ENCODE measurements around the gene ZFAND2B.

ZFAND2B gene

DNA sequence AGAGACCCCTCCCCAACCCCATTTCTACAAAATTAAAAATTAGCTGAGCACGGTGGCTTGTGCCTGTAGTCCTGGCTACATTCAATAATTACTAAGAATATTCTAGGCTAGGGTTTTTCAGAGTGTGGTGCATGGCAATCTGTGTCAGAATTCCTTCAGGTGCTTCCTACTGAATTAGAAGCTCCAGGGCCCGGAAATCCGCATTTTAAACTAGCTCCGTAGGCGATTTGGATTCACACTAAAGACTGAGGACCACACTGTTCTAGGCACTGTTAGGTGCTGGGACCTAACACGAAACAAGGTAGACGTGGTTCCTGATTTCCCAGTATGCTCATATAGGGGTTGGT is 628 bp upstream of the ZFAND2B start:
- peaks cover 22% of the 10 kb centered on the region for H3K4me1 ChIP-seq (ENCODE audit: control insufficient read depth, insufficient read depth, low read length)
- peaks cover 19 to 24% of the 10 kb centered on the region in 2 donors for H3K36me3 ChIP-seq (ENCODE audit: control insufficient read depth in 2 of 2, insufficient read depth in 2 of 2, low read length in 2 of 2)
- no peaks in the 10 kb centered on the region for H3K9me3 ChIP-seq (ENCODE audit: control insufficient read depth in 2 of 2, low read length in 2 of 2)
- peak overlapping the region; percentile 93 to 96 for H3K9ac ChIP-seq (ENCODE audit: low read length in 2 of 2)
- peak overlapping the region; percentile 90 to 93 for H3K4me3 ChIP-seq (ENCODE audit: low read length in 2 of 2)
- H3K27me3 ChIP-seq (ENCODE audit: control insufficient read depth in 1 of 2, insufficient read depth in 2 of 2, low read length in 2 of 2) = no peaks in the 10 kb centered on the region
- peak overlapping the region; percentile 92 for H3K27ac ChIP-seq (ENCODE audit: low read length)

DNA sequence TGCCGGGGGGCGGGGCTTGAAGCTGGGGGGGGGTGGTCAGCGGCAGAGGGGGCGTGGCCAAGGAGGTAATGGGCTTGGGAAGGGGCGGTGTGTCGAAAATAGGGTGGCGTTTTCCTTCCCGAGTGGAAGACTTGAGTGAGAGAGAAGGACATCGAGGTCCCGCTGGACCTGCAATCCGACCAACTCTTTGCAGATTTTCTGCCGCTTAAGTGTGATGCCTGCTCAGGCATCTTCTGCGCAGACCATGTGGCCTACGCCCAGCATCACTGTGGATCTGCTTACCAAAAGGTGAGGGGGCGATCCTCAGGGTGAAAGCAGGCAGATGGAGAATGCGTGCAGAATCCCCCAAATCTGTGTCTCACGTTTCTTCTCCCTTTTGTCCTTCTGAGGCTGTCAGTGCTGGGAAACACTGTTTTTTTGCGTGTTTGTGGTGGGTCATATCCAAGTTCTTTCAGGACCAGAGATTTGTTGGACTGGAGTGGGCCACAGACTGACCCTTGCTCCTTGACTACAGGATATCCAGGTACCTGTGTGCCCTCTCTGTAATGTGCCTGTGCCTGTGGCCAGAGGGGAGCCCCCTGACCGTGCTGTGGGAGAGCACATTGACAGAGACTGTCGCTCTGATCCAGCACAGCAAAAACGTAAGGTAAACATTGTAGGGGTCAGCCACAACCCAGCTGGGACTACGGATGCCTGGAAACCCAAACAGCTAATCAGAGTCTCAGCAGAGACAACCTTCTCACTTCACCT is 727 bp downstream of the ZFAND2B start:
- H3K9ac ChIP-seq (ENCODE audit: low read length in 2 of 2) = peak overlapping the region; percentile 55 to 69
- H3K27ac ChIP-seq (ENCODE audit: low read length) = peak overlapping the region; percentile 92
- H3K9me3 ChIP-seq (ENCODE audit: control insufficient read depth in 2 of 2, low read length in 2 of 2) = no peaks in the 10 kb centered on the region
- no peaks in the 10 kb centered on the region for H3K27me3 ChIP-seq (ENCODE audit: control insufficient read depth in 1 of 2, insufficient read depth in 2 of 2, low read length in 2 of 2)
- H3K36me3 ChIP-seq (ENCODE audit: control insufficient read depth in 2 of 2, insufficient read depth in 2 of 2, low read length in 2 of 2) = peaks cover 22 to 28% of the 10 kb centered on the region in 2 donors
- H3K4me1 ChIP-seq (ENCODE audit: control insufficient read depth, insufficient read depth, low read length) = peaks cover 22% of the 10 kb centered on the region
- H3K4me3 ChIP-seq (ENCODE audit: low read length in 2 of 2) = peak overlapping the region; percentile 54 to 93

DNA sequence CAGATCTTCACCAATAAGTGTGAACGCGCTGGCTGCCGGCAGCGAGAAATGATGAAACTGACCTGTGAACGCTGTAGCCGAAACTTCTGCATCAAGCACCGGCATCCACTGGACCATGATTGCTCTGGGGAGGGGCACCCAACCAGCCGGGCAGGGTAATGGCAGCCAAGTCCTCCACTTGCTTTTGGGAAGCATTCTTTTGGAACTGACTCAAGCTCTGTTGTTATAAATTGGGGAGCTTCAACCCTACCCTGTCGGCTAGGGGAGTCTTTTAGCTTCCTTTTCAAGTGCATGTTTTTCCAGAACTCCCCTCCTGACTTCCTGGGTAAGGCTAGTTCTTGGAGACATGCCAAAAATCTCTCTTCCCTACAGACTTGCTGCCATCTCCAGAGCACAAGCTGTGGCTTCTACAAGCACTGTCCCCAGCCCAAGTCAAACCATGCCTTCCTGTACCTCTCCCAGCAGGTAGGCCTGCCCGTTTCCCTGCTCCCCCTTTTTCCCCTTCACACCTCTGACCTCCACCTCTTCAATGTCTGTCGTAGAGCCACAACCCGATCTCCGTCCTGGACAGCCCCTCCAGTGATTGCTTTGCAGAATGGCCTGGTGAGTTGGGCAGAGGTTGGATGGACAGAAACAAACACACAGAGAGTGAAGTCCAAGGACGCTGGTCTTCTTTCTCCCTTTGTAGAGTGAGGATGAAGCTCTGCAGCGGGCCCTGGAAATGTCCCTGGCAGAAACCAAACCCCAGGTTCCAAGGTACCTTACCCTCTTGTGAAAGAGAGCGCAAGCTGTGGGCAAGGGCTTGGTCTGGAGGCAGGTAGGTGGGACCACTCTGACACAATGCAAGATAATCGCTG is 1.5 kb downstream of the ZFAND2B start:
- Histone ChIP-seq H3K9me3 (ENCODE audit: control insufficient read depth in 2 of 2, low read length in 2 of 2) (no peaks in the 10 kb centered on the region), H3K4me1 (ENCODE audit: control insufficient read depth, insufficient read depth, low read length) (peaks cover 22% of the 10 kb centered on the region), H3K27ac (ENCODE audit: low read length) (peak overlapping the region; percentile 92), H3K27me3 (ENCODE audit: control insufficient read depth in 1 of 2, insufficient read depth in 2 of 2, low read length in 2 of 2) (no peaks in the 10 kb centered on the region), H3K4me3 (ENCODE audit: low read length in 2 of 2) (peak overlapping the region; percentile 54 to 93), H3K9ac (ENCODE audit: low read length in 2 of 2) (peak overlapping the region; percentile 55 to 69), H3K36me3 (ENCODE audit: control insufficient read depth in 2 of 2, insufficient read depth in 2 of 2, low read length in 2 of 2) (peaks cover 22 to 33% of the 10 kb centered on the region in 2 donors)

DNA sequence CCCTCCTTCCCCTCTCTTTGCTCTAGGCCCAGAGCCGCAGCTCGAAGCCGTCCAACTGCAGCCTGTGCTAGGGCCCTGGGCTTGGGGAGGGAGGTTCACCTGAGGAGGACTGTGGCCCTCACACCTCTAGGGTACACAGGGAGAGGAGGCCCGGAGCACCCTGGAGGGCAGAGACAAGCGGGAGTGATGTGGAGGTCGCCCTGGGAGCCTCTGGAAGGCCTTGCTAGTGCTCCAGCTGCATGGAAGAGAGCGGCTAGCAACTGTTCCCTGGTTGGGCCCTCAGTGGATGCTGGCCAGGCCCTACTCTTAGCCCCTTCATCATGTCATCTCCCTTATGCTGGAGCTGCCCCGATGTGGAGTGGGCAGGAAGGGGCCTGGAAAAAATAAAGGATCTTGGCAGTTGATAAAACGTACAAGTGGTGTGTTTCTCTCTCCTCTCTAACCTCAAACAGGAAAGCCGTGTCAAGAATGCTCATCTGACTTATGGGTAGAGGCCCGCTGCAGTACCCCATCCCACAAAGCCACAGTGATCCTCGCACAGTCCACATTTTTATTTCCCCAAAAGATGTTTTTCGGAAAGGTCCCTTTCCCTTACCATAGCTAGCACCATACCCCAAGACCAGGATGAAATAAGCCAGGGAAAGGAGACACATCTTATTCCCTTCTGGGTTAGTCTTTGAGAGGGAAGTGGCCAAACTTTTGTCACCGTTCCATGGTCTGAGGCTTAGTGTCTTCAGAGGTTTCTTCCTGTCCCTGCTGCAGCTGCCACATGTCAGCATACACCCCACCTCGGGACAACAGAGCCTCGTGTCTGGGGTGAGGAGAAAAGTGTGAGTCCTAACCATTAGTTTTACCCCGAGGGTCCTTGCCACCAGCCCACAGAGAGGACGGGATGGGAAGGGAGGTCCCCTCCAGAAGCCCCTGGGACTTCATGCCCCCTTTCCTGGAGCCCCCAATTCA is 2.9 kb downstream of the ZFAND2B start:
- Histone ChIP-seq H3K27me3 (ENCODE audit: control insufficient read depth in 1 of 2, insufficient read depth in 2 of 2, low read length in 2 of 2) (no peaks in the 10 kb centered on the region), H3K27ac (ENCODE audit: low read length) (no peak overlapping the region), H3K4me3 (ENCODE audit: low read length in 2 of 2) (no peak overlapping the region), H3K36me3 (ENCODE audit: control insufficient read depth in 2 of 2, insufficient read depth in 2 of 2, low read length in 2 of 2) (peaks cover 34 to 47% of the 10 kb centered on the region in 2 donors), H3K9me3 (ENCODE audit: control insufficient read depth in 2 of 2, low read length in 2 of 2) (no peaks in the 10 kb centered on the region), H3K4me1 (ENCODE audit: control insufficient read depth, insufficient read depth, low read length) (peaks cover 22% of the 10 kb centered on the region), H3K9ac (ENCODE audit: low read length in 2 of 2) (no peak overlapping the region)

DNA sequence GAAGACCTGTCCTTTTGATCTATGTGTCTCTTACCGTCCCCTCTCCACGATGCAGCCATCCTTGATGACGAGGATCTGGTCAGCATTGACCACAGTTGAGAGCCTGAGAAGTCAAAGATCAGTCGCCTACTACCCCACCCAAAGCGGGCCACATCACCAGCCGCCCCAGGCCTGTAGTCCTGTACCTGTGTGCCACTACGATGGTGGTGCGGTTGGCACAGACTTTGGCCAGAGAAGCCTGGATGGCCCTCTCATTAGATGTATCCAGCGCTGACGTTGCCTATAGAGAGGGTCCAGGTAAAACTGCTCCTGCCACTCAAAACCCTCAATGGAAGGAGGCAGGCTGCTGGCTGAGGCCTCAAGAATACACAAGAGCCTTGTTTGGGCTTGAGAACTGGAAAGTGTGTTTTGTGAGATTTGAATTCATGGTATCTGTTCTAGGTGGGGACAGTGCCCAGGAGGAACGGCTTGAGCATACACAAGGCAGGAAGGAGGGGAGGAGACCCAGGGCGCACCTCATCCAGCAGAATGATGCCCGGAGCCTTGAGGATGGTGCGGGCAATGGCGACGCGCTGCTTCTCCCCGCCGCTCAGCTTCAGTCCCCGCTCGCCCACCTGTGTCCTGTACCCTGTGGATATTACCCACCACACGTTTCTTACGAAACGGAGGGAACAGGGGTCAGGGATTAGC is 3.8 kb downstream of the ZFAND2B start:
- no peak overlapping the region for H3K4me3 ChIP-seq (ENCODE audit: low read length in 2 of 2)
- no peaks in the 10 kb centered on the region for H3K27me3 ChIP-seq (ENCODE audit: control insufficient read depth in 1 of 2, insufficient read depth in 2 of 2, low read length in 2 of 2)
- peaks cover 22% of the 10 kb centered on the region for H3K4me1 ChIP-seq (ENCODE audit: control insufficient read depth, insufficient read depth, low read length)
- H3K9me3 ChIP-seq (ENCODE audit: control insufficient read depth in 2 of 2, low read length in 2 of 2) = no peaks in the 10 kb centered on the region
- H3K27ac ChIP-seq (ENCODE audit: low read length) = no peak overlapping the region
- H3K36me3 ChIP-seq (ENCODE audit: control insufficient read depth in 2 of 2, insufficient read depth in 2 of 2, low read length in 2 of 2) = peaks cover 38 to 55% of the 10 kb centered on the region in 2 donors
- H3K9ac ChIP-seq (ENCODE audit: low read length in 2 of 2) = no peak overlapping the region

GRCh38 chr2:219210886-219211362 is 4.3 kb downstream of the ZFAND2B start:
- H3K36me3 ChIP-seq (ENCODE audit: control insufficient read depth in 2 of 2, insufficient read depth in 2 of 2, low read length in 2 of 2) = peaks cover 40 to 57% of the 10 kb centered on the region in 2 donors

GRCh38 chr2:219213026-219213415 is 6.4 kb downstream of the ZFAND2B start:
- H3K36me3 ChIP-seq (ENCODE audit: control insufficient read depth in 2 of 2, insufficient read depth in 2 of 2, low read length in 2 of 2) = peaks cover 40 to 60% of the 10 kb centered on the region in 2 donors

More at GRCh38 chr2:219210886-219211362, 4.3 kb downstream of the ZFAND2B start:
- Histone ChIP-seq H3K9me3 (ENCODE audit: control insufficient read depth in 2 of 2, low read length in 2 of 2) (no peaks in the 10 kb centered on the region), H3K9ac (ENCODE audit: low read length in 2 of 2) (no peak overlapping the region), H3K4me1 (ENCODE audit: control insufficient read depth, insufficient read depth, low read length) (peaks cover 22% of the 10 kb centered on the region), H3K27me3 (ENCODE audit: control insufficient read depth in 1 of 2, insufficient read depth in 2 of 2, low read length in 2 of 2) (no peaks in the 10 kb centered on the region), H3K27ac (ENCODE audit: low read length) (no peak overlapping the region), H3K4me3 (ENCODE audit: low read length in 2 of 2) (no peak overlapping the region)

GRCh38 chr2:219213486-219214071 is 7.0 kb downstream of the ZFAND2B start:
- H3K4me3 ChIP-seq (ENCODE audit: low read length in 2 of 2) = no peak overlapping the region
- peaks cover 38 to 57% of the 10 kb centered on the region in 2 donors for H3K36me3 ChIP-seq (ENCODE audit: control insufficient read depth in 2 of 2, insufficient read depth in 2 of 2, low read length in 2 of 2)
- H3K27me3 ChIP-seq (ENCODE audit: control insufficient read depth in 1 of 2, insufficient read depth in 2 of 2, low read length in 2 of 2) = no peaks in the 10 kb centered on the region
- no peak overlapping the region for H3K9ac ChIP-seq (ENCODE audit: low read length in 2 of 2)
- H3K4me1 ChIP-seq (ENCODE audit: control insufficient read depth, insufficient read depth, low read length) = peaks cover 27% of the 10 kb centered on the region
- no peaks in the 10 kb centered on the region for H3K9me3 ChIP-seq (ENCODE audit: control insufficient read depth in 2 of 2, low read length in 2 of 2)
- H3K27ac ChIP-seq (ENCODE audit: low read length) = no peak overlapping the region

More at GRCh38 chr2:219213026-219213415, 6.4 kb downstream of the ZFAND2B start:
- no peak overlapping the region for H3K9ac ChIP-seq (ENCODE audit: low read length in 2 of 2)
- no peak overlapping the region for H3K27ac ChIP-seq (ENCODE audit: low read length)
- H3K4me3 ChIP-seq (ENCODE audit: low read length in 2 of 2) = no peak overlapping the region
- H3K4me1 ChIP-seq (ENCODE audit: control insufficient read depth, insufficient read depth, low read length) = peaks cover 26% of the 10 kb centered on the region
- no peaks in the 10 kb centered on the region for H3K27me3 ChIP-seq (ENCODE audit: control insufficient read depth in 1 of 2, insufficient read depth in 2 of 2, low read length in 2 of 2)
- H3K9me3 ChIP-seq (ENCODE audit: control insufficient read depth in 2 of 2, low read length in 2 of 2) = no peaks in the 10 kb centered on the region

DNA sequence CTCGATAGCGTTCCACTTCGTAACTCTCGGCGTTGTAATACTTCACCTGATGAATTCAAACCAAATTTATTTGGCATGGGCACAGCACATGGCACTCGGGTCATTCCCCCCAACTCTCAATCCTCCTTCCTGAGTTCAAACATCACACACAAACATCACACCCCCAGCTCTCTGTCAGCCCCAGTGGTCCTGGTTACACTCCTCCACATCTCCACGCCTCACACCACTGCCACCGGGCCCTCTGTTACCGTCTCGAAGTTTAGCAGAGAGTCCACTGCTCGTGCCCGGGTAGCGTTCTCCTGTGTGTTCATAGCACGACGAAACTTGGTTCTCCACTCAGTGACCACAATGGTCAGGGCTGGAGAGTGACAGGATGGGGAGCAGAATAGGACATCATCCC is 7.6 kb downstream of the ZFAND2B start:
- Histone ChIP-seq H3K4me1 (ENCODE audit: control insufficient read depth, insufficient read depth, low read length) (peaks cover 32% of the 10 kb centered on the region), H3K9me3 (ENCODE audit: control insufficient read depth in 2 of 2, low read length in 2 of 2) (no peaks in the 10 kb centered on the region), H3K27me3 (ENCODE audit: control insufficient read depth in 1 of 2, insufficient read depth in 2 of 2, low read length in 2 of 2) (no peaks in the 10 kb centered on the region), H3K9ac (ENCODE audit: low read length in 2 of 2) (peak overlapping the region in 1 of 2 donors; percentile 47), H3K27ac (ENCODE audit: low read length) (no peak overlapping the region), H3K36me3 (ENCODE audit: control insufficient read depth in 2 of 2, insufficient read depth in 2 of 2, low read length in 2 of 2) (peaks cover 33 to 52% of the 10 kb centered on the region in 2 donors), H3K4me3 (ENCODE audit: low read length in 2 of 2) (no peak overlapping the region)
